Measurements from ENCODE around the gene NEK4. TPM values are rescaled to one million over a fixed set of nuclear protein-coding genes. Genes with fewer than 3 reads are reported as not detected.

The NEK4 gene
- total and polyA plus RNA-seq, 12 donors = 4.9 to 43.9 (median 27.4) TPM

GRCh38 chr3:52685709-52686691 is 84.7 kb downstream of the NEK4 start, which contains the start of the genes GNL3 and PBRM1:
TSS of gene GNL3 (plus strand) at chr3:52686032. CDS start at chr3:52686093, 61 bp downstream.
TSS of gene PBRM1 (minus strand) at chr3:52685913.
- H3K4me1 ChIP-seq (replicated peaks in 1 of 2) = peaks cover 37 to 48% of the 10 kb centered on the region in 2 donors
- 0 to 2% (median 0%) methylated on average over 24 to 82 of the region's 82 CpGs for WGBS, 4 donors
- TF ChIP-seq POLR2A (IDR thresholded peaks at IDR 0.05) = peak in 1 of 2 donors; percentile 79
- TF ChIP-seq CTCF (IDR thresholded peaks at IDR 0.05) = no peak
- intact Hi-C loops (cut with DNase I) = loop anchor here in 1 of 2 donors (10.0 kb wide), 1 partner anchor 151 kb away; the partner anchor contains the start of genes NT5DC2 and UQCC5
- no peaks in the 10 kb centered on the region for H3K27me3 ChIP-seq
- H3K9me3 ChIP-seq (replicated peaks in 1 of 3) = no peaks in the 10 kb centered on the region
- peak; percentile 93 to 96 (median 93) for DNase-seq
- peak within 1 kb of the TSS; percentile 75 to 100 (median 96) for H3K27ac ChIP-seq
- peak within 1 kb of the TSS; percentile 46 to 94 (median 64) for H3K4me3 ChIP-seq
- H3K36me3 ChIP-seq (replicated peaks in 1 of 2) = peaks cover 0 to 40% of the 10 kb centered on the region in 2 donors

GRCh38 chr3:52685285-52685708 is 85.4 kb downstream of the NEK4 start:
- peaks cover 37 to 55% of the 10 kb centered on the region in 2 donors for H3K4me1 ChIP-seq (replicated peaks in 1 of 2)
- H3K4me3 ChIP-seq = peak overlapping the region; percentile 46 to 94 (median 64)
- intact Hi-C loops (cut with DNase I) = loop anchor here in 1 of 2 donors (10.0 kb wide), 1 partner anchor 150 kb away; the partner anchor contains the start of genes NT5DC2 and UQCC5
- TF ChIP-seq POLR2A (IDR thresholded peaks at IDR 0.05) (peak in 1 of 2 donors; percentile 59), CTCF (IDR thresholded peaks at IDR 0.05) (no peak)
- no peaks in the 10 kb centered on the region for H3K9me3 ChIP-seq (replicated peaks in 1 of 3)
- peak overlapping the region; percentile 68 to 100 (median 96) for H3K27ac ChIP-seq
- WGBS, 4 donors = 0 to 1% (median 1%) methylated on average over 15 to 41 of the region's 41 CpGs
- H3K27me3 ChIP-seq = no peaks in the 10 kb centered on the region
- DNase-seq = peak; percentile 79 to 86 (median 85)
- H3K36me3 ChIP-seq (replicated peaks in 1 of 2) = peaks cover 0 to 33% of the 10 kb centered on the region in 2 donors

- intact Hi-C loops (cut with DNase I) = loop anchor here (5.0 to 10.0 kb wide), 2 partner anchors 149 to 212 kb away; partner anchors contain the start of genes NT5DC2 (in 1 of the 2) and UQCC5 (in 1 of the 2)
- Histone ChIP-seq H3K27ac (peak overlapping the region in 2 of 5 donors; percentile 96 to 98), H3K4me3 (peak overlapping the region in 1 of 4 donors; percentile 94), H3K4me1 (replicated peaks in 1 of 2) (peaks cover 37 to 65% of the 10 kb centered on the region in 2 donors), H3K27me3 (no peaks in the 10 kb centered on the region), H3K36me3 (replicated peaks in 1 of 2) (peaks cover 0 to 22% of the 10 kb centered on the region in 2 donors), H3K9me3 (replicated peaks in 1 of 3) (no peaks in the 10 kb centered on the region)
- WGBS, 4 donors = 30 to 41% (median 36%) methylated on average over 5 of the region's 5 CpGs
- TF ChIP-seq CTCF (IDR thresholded peaks at IDR 0.05) (no peak), POLR2A (IDR thresholded peaks at IDR 0.05) (no peak)
- DNase-seq = no peak
These were observed 86.6 kb downstream of the NEK4 start for GRCh38 chr3:52684184-52684583.

- TF ChIP-seq POLR2A (IDR thresholded peaks at IDR 0.05) = no peak
- TF ChIP-seq CTCF (IDR thresholded peaks at IDR 0.05) = no peak
- peak overlapping the region in 3 of 5 donors; percentile 28 to 96 (median 36) for H3K27ac ChIP-seq
- 59 to 69% (median 62%) methylated on average over 6 of the region's 6 CpGs for WGBS, 4 donors
- intact Hi-C loops (cut with DNase I) = loop anchor here (5.0 to 10.0 kb wide), 2 partner anchors 149 to 211 kb away; partner anchors contain the start of genes NT5DC2 (in 1 of the 2) and UQCC5 (in 1 of the 2)
- no peaks in the 10 kb centered on the region for H3K9me3 ChIP-seq (replicated peaks in 1 of 3)
- peaks cover 37 to 65% of the 10 kb centered on the region in 2 donors for H3K4me1 ChIP-seq (replicated peaks in 1 of 2)
- no peak overlapping the region for H3K4me3 ChIP-seq
- no peaks in the 10 kb centered on the region for H3K27me3 ChIP-seq
- DNase-seq = peak in 4 of 7 donors; percentile 16 to 45 (median 36)
- H3K36me3 ChIP-seq (replicated peaks in 1 of 2) = peaks cover 0 to 19% of the 10 kb centered on the region in 2 donors
These were observed 87.1 kb downstream of the NEK4 start for GRCh38 chr3:52683611-52684010.

Data from adrenal gland (tissue), 12 donors.